ENCODE data around the gene LYPD8.
"Not testable (repeated sequence)": the region's sequence is repeated elsewhere in the genome, so short reads cannot be mapped to it uniquely, and the experiment has no call there.

The LYPD8 gene, protein sequence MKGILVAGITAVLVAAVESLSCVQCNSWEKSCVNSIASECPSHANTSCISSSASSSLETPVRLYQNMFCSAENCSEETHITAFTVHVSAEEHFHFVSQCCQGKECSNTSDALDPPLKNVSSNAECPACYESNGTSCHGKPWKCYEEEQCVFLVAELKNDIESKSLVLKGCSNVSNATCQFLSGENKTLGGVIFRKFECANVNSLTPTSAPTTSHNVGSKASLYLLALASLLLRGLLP

DNA sequence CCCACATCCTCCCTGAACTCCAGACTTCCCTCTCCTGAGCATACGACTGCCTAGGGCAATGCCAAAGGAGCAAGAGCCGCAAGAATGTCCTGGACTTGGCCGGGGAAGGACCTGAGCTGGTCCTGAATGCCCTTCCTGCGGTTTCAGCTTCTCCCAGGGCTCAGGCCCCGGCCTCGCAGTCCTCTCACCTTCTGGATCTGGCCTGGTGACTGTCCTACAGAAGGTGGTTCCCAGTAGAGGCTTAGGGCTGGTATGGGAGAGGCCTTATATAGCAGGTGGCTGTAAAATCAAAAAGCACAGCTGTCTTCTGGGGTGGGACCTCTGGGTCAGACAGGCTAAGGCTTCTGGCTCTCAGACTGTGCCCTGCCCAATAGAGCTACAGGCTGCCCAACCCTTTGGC lies at the start of gene LYPD8:
Gene LYPD8 (minus strand): TSS at position 243 of the 400 bp plus-strand sequence. CDS start 4,678 bp downstream, outside the sequence.
- DNase-seq (ENCODE audit: low spot score): no peak

DNA sequence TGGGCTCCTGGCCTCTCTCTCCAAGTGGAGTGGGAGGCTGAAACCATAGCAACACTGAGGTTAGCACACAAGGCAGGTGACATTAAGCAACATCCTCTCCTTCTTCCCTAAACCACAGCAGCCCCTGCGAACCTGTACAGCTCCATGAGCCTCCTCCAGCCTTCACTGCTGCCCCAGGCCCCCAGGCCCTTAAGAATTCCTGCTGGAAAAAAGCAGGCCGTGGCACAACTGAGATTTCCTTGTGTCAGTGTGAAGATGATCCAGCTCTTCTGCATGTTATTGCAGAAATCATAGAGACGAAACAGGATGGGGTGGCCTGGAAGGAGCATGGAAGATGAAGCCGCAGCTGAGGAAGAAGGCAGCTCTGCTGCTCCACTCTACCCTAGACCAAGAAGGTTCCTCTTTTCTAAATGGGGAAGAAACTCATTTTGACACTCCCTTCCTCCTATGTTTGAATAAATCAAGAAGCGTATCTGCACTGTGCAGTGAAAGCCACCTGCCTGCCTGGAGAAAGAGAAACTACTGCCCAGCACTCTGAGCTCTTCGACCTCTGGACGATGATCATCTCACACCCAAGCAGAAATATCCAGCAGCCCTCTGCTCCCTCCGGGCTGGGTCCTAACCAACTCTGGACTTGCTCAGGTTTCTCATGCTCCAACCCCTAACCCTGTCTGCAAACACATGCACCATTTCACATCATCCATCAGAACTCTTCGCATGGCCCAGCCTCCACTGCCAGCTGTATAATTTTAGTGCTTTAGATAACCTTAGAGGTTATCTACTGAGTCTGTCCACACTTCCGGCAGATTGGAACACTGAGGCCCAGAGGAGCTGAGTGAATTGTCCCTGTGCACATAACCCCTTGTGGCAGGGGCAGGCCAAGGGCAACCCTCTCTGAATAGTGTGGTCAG lies 49.5 kb upstream of the LYPD8 start:
- DNase-seq (ENCODE audit: low spot score): no peak

DNA sequence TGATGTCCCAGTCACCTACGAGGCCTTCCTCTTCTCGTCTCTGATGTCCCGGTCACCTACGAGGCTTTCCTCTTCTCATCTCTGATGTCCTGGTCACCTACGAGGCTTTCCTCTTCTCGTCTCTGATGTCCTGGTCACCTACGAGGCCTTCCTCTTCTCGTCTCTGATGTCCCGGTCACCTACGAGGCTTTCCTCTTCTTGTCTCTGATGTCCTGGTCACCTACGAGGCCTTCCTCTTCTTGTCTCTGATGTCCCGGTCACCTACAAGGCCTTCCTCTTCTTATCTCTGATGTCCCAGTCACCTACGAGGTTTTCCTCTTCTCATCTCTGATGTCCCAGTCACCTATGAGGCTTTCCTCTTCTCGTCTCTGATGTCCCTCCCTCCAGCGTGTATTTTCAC lies 47.9 kb upstream of the LYPD8 start:
- not testable (repeated sequence) for DNase-seq (ENCODE audit: low spot score)

DNA sequence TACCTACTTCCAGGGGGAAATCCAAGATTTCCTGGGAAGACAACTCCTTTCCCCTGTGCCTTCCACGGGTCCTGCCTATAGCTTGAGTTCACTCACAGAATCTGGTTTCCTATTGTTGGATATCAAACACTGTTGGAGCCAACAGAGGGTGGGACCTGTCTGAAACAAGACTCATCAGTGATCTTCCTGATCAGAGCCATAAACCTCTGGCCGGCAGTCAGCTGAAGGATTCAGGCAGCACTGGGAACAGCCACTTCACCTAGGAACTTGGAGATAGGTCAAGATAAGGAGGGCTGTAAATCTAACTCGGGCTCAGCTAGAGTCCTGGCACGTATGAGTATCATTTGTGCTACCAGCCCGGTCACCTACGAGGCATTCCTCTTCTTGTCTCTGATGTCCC lies 46.9 kb upstream of the LYPD8 start:
- no peak for DNase-seq (ENCODE audit: low spot score)

DNA sequence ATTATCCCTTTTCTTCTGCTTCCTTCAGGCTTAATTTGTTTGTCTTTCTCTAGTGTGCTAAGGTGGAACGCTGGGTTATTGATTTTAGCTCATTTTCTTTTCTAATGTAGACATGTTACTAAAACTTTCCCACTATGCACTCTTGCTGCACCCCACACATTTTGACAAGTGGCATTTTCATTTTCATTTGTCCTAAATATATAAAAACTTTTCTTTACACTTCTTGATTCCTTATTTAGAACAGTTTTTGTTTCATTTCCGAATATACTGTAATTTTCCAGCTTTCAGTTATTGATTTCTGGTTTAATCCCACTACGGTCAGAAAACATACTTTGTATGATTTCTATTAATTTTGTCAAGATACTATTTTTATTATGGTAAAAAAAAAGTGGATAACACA lies 44.9 kb upstream of the LYPD8 start:
- no peak for DNase-seq (ENCODE audit: low spot score)

DNA sequence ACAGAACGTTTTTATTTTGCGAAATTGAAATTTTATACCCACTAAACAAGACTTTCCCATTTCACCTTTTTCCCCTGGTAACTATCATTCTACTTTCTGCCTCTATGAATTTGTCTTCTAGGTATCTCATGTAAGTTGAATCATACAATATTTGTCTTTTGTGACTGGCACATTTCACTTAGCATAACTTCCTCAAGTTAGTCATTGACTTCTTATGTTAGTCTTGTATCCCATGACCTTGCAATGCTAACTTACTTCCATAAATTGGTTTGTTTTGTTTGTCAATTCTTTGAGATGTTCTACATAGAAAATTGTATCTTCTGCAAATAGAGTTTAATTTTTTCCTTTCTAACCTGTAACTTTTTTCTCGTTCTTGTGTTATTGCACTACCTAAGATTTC lies 43.2 kb upstream of the LYPD8 start:
- no peak for DNase-seq (ENCODE audit: low spot score)

DNA sequence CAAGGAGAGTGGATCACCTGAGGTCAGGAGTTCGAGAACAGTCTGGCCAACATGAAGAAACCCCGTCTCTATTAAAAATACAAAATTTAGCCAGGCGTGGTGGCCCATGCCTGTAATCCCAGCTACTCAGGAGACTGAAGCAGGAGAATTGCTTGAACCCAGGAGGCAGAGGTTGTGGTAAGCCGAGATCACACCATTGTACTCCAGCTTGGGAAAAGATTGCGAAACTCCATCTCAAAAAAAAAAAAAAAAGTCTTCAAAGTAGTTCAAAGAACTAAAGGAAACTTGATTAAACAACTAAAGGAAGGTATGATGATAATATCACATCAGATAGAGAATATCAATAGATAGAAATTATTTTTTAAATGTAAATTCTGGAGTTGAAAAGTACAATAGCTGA lies 39.1 kb upstream of the LYPD8 start:
- not testable (repeated sequence) for DNase-seq (ENCODE audit: low spot score)

DNA sequence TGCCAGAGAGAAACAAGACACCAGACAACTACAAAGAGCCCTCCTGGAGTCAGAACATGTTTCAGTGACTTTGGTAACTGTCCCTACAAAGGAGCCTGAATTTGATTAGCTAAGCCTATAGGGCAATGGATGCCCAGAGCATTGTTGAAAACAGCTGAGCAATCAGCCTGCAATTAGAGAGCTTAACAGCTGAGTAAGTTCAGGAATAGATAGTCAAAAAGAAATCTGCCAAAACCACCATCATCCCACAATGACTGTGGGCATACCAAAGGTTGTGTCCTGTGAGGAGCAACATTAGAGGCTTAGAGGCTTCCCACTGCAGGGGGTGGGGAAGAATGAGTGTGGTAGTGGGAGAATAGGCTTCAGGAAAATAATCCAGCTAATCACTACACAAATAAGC lies 38.0 kb upstream of the LYPD8 start:
- no peak for DNase-seq (ENCODE audit: low spot score)

DNA sequence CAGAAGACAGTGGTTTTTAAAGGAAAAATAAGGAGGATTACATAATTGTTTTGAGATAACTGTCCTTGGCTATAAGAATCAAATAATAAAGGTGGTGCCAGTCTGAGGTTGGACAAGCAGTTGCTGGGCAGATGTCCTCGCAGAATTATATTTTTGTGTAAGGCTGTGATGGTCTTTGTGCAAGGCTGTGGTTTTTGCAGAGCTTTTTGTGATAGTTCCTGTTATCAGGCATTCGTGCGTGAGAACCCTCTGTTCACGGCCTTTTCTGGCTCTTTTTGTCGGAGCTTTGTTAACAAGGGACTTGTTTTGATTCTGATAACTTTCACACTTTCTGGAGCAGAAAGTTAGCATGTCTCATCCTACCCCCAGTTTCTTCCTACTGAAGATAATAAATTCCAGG lies 36.8 kb upstream of the LYPD8 start:
- DNase-seq (ENCODE audit: low spot score): no peak

DNA sequence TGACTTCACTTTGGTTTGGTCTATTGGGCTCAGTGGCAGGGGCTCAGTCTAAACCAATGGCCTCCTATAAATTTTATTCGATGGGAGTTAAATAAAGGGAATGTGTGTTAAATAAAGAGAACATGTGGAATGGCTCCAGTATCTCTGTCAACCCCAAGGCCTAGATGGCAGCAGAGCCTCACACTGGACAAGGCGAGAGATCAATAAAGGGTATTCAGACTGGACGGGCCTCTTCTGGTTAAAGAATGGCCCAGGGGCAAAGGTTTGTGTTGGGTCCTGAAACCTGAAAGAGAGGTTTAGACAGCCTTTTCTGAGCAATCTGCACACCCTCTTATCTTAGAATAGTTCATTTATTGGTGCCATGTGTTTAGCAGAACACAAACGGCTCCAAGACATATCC lies 35.5 kb upstream of the LYPD8 start:
- DNase-seq (ENCODE audit: low spot score): no peak

DNA sequence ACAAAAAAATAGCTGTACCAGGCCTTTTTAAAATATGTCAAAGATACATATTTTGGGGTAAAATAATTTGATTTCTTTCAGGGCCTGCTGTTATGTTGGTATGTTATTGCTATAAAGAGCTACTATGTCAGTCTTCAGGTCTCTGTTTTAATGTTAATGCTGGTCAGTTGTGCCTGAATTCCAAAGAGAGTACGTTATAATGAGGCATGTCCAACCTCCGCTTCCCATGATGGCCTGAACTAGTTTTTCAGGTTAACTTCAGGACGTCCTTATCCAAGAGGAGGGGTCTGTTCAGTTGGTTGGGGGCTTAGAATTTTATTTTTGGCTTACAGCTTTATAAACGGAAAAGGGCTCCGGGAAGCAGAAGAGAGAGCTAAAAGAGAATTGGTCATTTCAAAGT lies 34.9 kb upstream of the LYPD8 start:
- no peak for DNase-seq (ENCODE audit: low spot score)

DNA sequence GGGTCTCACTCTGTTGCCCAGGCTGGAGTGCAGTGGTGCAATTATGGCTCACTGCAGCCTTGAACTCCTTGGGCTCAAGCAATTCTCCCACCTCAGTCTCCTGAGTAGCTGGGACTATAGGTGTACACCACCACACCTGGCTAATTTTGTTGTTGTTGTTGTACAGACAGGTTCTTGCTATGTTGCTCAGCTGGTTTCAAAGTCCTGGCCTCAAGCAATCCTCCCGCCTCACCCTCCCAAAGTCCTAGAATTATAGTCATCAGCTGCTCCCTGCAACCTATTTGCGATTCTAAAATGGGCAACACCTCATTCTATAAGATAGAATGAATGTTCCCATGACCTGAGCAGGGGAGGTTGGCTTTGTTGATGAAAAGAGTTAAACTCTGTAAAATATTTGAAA lies 33.8 kb upstream of the LYPD8 start:
- not testable (repeated sequence) for DNase-seq (ENCODE audit: low spot score)

DNA sequence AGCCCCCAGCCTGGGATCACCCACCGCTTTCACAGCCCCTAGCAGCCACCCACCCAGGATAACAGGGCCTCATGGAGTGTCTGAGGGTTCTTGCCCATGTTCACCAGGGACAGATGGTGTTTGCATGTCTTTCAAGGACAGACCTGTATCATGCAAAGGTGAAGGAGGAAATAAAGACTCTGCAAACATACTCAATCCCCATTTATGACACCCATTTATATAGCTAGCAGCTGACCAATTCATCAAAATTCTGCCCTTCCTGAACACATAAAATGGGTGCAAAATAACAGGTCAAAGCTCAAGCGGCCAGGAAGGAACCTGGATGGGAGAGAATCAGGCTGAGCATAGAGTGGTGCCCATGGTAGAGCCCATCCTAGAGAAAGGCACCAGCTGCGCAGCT lies 32.8 kb upstream of the LYPD8 start:
- DNase-seq (ENCODE audit: low spot score): no peak

DNA sequence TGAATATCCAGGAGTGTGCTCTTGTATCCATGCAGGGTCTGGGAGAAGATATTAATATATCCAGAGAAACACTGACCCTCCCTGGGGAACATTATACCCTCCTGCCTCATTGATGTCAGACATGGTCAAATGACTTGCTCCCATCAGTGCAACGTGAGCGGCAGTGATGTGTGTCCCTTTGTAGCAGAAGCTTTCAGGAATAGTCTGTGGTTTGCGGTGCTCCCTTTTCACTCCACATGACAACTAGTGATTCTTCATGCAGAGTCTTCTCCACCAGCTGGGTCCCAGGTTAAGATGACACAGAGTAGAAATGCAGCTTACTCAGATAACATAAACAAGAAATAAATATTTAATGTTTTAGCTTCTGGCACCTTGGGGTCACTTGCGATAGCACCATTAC lies 31.9 kb upstream of the LYPD8 start:
- no peak for DNase-seq (ENCODE audit: low spot score)

DNA sequence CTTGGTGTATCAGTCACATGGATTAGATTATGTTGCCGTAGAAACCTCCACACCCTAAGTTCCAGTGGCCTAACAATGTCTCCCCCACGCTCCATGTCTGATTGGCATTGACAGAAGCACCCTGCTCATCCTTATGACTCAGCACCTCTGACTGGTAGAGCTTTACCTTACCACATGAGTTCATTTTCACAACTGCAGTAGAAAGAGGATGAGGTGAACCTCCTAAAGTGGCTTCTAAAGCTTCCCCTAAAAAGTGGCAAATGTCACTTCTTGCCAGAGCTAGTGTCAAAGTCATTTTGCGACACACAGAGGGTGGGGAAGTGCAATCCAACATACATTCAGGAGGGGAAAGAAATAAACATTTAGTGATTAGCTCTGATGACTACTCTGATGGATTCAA lies 30.6 kb upstream of the LYPD8 start:
- no peak for DNase-seq (ENCODE audit: low spot score)

DNA sequence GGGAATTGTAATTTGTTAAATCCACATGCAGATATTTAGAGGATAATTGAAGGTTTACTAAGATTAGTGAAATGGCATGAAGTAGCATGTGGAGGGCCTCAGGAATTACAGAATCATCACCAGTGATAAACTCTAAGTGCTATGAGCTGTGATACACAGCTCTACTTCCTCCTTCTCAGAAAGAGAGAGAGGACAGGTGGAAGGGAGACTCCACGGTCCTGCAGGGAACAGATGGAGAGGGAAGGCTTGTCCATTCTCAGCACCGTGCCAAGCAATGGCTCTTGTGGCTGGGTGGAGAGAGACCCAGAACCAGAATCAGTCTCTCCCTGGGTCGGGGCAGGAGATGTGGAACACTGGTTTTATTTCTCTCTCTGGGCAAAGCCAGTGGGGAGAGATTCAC lies 27.8 kb upstream of the LYPD8 start:
- DNase-seq (ENCODE audit: low spot score): no peak

DNA sequence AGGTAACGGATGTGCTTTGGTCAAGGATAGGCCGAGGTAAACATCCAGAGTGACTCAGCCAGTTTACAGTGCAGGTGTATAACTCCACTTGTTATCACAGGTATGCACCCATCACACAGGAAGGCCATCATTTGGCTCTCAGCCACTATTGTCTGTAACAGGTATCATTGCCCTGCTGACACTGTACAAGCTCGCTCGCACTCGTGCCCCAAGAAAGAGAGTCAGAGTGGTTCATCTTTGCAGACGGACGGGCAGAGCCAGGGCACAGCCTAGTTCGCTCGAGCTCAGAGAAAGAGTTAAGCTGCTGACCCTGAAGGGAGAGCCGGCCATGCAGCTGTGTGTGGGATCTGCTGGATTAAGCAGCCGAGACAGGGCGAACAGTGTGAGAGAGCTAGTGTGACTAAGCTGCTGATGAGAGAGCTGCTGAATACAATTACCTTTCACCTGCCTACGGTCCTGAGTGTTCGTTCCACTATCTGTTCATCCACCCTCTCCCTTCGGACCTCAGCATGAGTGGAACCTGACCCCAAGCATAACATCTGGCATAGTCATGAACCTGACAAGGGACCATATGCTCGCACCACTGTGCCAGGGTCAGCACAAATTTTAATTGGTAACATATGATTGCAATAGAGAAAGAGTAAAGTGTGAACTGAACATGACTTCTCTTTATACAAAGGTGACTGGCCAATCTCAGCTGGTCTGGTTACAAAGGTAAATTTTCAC lies 27.0 kb upstream of the LYPD8 start:
- no peak for DNase-seq (ENCODE audit: low spot score)

DNA sequence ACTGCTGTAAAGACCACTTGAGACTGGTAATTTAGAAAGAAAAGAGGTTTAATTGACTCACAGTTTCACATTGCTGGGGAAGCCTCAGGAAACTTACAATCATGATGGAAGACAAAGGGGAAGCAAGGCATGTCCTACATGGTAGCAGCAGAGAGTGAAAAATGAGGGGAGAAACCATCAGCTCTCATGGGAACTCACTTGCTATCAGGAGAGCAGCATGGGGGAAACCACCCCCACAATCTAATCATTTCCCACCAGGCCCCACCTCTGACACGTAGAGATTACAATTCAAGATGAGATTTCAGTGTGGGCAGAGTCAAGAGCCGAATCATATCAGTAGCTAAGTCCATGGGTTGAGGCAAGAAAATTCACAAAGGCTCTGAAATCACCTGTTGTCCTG lies 23.8 kb upstream of the LYPD8 start:
- DNase-seq (ENCODE audit: low spot score): no peak

DNA sequence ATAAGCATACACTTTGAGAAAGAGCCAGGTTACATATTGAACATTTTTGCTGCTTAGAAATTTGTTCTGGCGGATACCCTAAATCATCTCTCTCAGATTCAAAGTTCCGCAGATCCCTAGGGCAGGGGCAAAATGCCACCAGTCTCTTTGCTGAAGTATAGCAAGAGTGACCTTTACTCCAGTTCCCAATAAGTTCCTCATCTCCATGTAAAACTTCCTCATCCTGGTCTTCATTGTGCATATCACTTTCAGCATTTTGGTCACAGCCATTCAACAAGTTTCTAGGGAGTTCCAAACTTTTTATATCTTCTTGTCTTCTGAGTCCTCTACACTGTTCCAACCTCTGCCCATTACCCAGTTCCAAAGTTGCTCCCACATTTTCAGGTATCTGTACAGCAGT lies 23.3 kb upstream of the LYPD8 start:
- DNase-seq (ENCODE audit: low spot score): no peak

DNA sequence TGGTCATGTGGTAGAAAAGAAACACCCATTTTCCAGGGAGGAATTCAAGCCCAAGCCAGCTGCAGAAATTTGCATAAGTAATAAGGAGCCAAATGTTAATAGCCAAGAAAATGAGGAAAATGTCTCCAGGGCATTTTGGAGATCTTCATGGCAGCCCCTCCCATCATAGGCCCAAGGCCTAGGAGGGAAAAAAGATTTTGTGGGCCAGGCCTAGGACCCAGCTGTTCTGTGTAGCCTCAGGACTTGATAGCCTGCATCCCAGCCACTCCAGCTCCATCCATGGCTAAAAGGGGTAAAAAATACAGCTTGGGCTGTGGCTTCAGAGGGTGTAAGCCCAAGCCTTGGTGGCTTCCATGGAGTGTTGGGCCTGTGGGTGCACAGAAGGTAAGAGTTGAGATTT lies 21.4 kb upstream of the LYPD8 start:
- DNase-seq (ENCODE audit: low spot score): no peak

DNA sequence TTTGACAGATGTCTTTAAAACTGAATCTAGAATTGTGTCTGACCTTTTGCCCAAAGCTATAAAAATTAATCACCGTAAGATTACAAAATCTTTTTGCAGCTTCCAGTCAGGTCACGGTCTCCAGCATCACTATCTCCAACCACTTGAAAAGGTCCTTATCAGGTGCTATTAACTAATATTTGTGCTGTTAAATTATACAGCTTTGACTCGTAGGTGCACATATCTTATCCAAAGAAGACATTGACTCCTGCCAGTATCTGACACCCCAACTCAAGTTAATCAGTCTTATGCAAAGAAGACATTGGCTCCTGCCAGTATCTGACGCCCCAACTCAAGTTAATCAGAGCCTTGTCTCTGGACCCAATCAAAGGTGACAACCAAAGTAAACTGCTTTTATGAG lies 19.9 kb upstream of the LYPD8 start:
- no peak for DNase-seq (ENCODE audit: low spot score)

DNA sequence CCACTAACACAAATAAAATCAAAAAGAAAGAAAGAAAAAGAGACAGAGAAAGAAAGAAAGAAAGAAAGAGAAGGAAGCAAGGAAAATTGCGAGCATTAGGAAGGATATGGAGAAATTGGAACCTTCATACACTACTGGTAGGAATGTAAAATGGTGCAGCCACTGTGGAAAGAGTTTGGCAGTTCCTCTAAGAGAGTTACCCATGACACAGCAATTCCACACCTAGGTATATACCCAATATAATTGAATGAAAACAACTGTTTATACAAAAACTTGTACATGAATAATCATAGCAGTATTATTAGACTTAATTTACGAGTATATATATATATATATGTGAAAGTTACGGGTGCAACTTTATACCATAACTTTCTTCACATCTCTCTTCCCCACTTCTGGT lies 4.1 kb upstream of the LYPD8 start:
- DNase-seq (ENCODE audit: low spot score): no peak

DNA sequence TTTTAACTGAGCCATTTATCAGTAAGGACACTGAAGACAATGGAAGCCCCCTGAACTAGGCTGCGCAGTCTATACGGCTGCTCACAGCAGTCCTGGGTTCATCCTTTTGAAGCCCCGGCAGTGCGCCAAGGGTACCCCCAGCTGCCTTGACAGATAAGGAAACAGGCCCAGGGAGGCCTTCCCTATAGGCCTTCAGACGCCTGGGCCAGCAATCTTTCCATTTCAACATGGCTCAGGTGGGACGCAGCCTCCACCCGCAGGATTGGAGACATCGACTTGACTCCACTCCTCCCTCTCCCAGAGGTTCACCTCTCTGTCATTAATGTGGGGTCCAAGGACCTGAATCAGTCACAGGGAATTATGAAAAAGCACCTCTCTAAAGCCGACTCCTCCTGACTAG lies 2.8 kb upstream of the LYPD8 start:
- DNase-seq (ENCODE audit: low spot score): no peak
